Thoracic aorta (tissue), 2 donors: ENCODE data around the gene LRRC43. TPM values are rescaled to one million over a fixed set of nuclear protein-coding genes. Genes with fewer than 3 reads are reported as not detected.

Experiments used
- ATAC-seq: fragments of 150-250 bp; one replicate; pipeline ENCODE4 v1.8.0; 2017; ENCODE audit warnings: low read depth; ENCODE audit not compliant: insufficient number of reproducible peaks, low FRiP score
- DNase-seq: peaks from one replicate; pipeline ENCODE4 v3.0.0-alpha.2; 2020; ENCODE audit warnings: low spot score
- H3K27ac ChIP-seq, 2 donors: fragments of 200-600 bp; sonication (generic); 1 replicate in 1 of 2; 2 replicates in 1 of 2; pipeline ENCODE4 v1.5.1; 2016; ENCODE audit warnings: mild to moderate bottlenecking in 2 of 2, moderate library complexity in 2 of 2
- H3K27me3 ChIP-seq: fragments of 200-600 bp; sonication (generic); replicated peaks from 2 replicates; pipeline ENCODE4 v1.6.0; 2016; ENCODE audit warnings: mild to moderate bottlenecking; ENCODE audit not compliant: insufficient read depth
- H3K36me3 ChIP-seq: fragments of 200-600 bp; sonication (generic); one replicate; pipeline ENCODE4 v1.5.1; 2016
- H3K4me1 ChIP-seq, 2 donors: fragments of 200-600 bp; sonication (generic); 1 replicate in 1 of 2; 2 replicates in 1 of 2; pipeline versions ENCODE4 v1.5.1 to v1.6.0; 2016; ENCODE audit warnings: low read depth in 2 of 2, mild to moderate bottlenecking in 1 of 2; ENCODE audit not compliant: control insufficient read depth in 1 of 2
- H3K4me3 ChIP-seq: fragments of 200-600 bp; sonication (generic); 2 replicates; pipeline ENCODE4 v1.5.1; 2016; ENCODE audit warnings: mild to moderate bottlenecking
- H3K9me3 ChIP-seq: fragments of 200-600 bp; sonication (generic); 2 replicates; pipeline ENCODE4 v1.5.1; 2016
- CTCF ChIP-seq: fragments of 200-600 bp; sonication (generic); IDR thresholded peaks from one replicate; pipeline ENCODE4 v1.5.1; 2019; ENCODE audit warnings: antibody characterized with exemption
- total RNA-seq, 2 donors: library from RNA; depleted of rRNA; stranded (reverse); fragments of >200 nt; gene quantifications; one replicate each; pipeline versions ENCODE4 v1.1.0 to v1.2.3, GENCODE V29; 2016

Gene LRRC43
- total RNA-seq, 2 donors from 2014 or later, result not detected

GRCh38 chr12:122185079-122185478 is 2.2 kb downstream of the LRRC43 start:
- Histone ChIP-seq H3K27ac (no peak overlapping the region), H3K27me3 (peaks cover 3% of the 10 kb centered on the region), H3K36me3 (no peaks in the 10 kb centered on the region), H3K4me1 (peaks cover 5 to 8% of the 10 kb centered on the region in 2 donors), H3K4me3 (no peak overlapping the region), H3K9me3 (no peaks in the 10 kb centered on the region)
- no peak for ATAC-seq
- TF ChIP-seq CTCF, result no peak
- no peak for DNase-seq

- TF ChIP-seq CTCF, result no peak
These were observed 2.7 kb downstream of the LRRC43 start for GRCh38 chr12:122185494-122186082.

GRCh38 chr12:122187466-122187865 is 4.5 kb downstream of the LRRC43 start:
- Histone ChIP-seq H3K27ac (no peak overlapping the region), H3K4me1 (peaks cover 5 to 8% of the 10 kb centered on the region in 2 donors), H3K27me3 (peaks cover 3% of the 10 kb centered on the region), H3K36me3 (no peaks in the 10 kb centered on the region), H3K9me3 (no peaks in the 10 kb centered on the region), H3K4me3 (no peak overlapping the region)
- ATAC-seq (no peak), DNase-seq (no peak)
- TF ChIP-seq CTCF, result no peak

More at GRCh38 chr12:122185494-122186082, 2.7 kb downstream of the LRRC43 start:
- Histone ChIP-seq H3K27ac (no peak overlapping the region), H3K27me3 (peaks cover 3% of the 10 kb centered on the region), H3K4me1 (peaks cover 5 to 8% of the 10 kb centered on the region in 2 donors), H3K9me3 (no peaks in the 10 kb centered on the region), H3K36me3 (no peaks in the 10 kb centered on the region), H3K4me3 (no peak overlapping the region)
- no peak for DNase-seq
- no peak for ATAC-seq

GRCh38 chr12:122189626-122190475 is 6.9 kb downstream of the LRRC43 start:
- H3K4me1 ChIP-seq, result no peaks in the 10 kb centered on the region
- ATAC-seq, result no peak
- H3K27ac ChIP-seq, result no peak overlapping the region

More at GRCh38 chr12:122189626-122190475, 6.9 kb downstream of the LRRC43 start:
- TF ChIP-seq CTCF, result no peak
- DNase-seq, result no peak
- Histone ChIP-seq H3K9me3 (no peaks in the 10 kb centered on the region), H3K27me3 (no peaks in the 10 kb centered on the region), H3K4me3 (no peak overlapping the region), H3K36me3 (no peaks in the 10 kb centered on the region)
